Measurements from ENCODE around the gene CDH12. TPM values are rescaled to one million over a fixed set of nuclear protein-coding genes. Genes with fewer than 3 reads are reported as not detected.

CDH12 gene
- total RNA-seq, 1 experiment from 2014 or later = not detected

- no peak overlapping the region for H3K9ac ChIP-seq (ENCODE audit: low read length)
- no TSS peak for BruUV-seq (replicated peaks)
- no peak overlapping the region for H3K4me3 ChIP-seq (replicated peaks in 1 of 2; ENCODE audit: low read depth in 1 of 2, low read length in 2 of 2)
- ChIA-PET CTCF (no interaction called here), POLR2A (no interaction called here), RAD21 (ENCODE audit: low non-redundant PET in 1 of 2, low total read pairs in 2 of 2, uncharacterized antibody in 2 of 2, unreplicated experiment in 2 of 2) (no interaction called here)
- H2AFZ ChIP-seq (ENCODE audit: low read depth, low read length, poor library complexity, severe bottlenecking) = no peak overlapping the region
- no peak for ATAC-seq
- H3K79me2 ChIP-seq (ENCODE audit: insufficient read depth, low read length) = no peaks in the 10 kb centered on the region
- no peaks in the 10 kb centered on the region for H4K20me1 ChIP-seq (ENCODE audit: insufficient read depth)
- TF ChIP-seq EZH2phosphoT487 (IDR thresholded peaks at IDR 0.05; ENCODE audit: borderline replicate concordance) (no peak), SP1 (IDR thresholded peaks at IDR 0.05; ENCODE audit: low read depth) (no peak), CEBPB (IDR thresholded peaks at IDR 0.05; ENCODE audit: low read depth) (no peak), ZNF274 (IDR thresholded peaks at IDR 0.05; ENCODE audit: low read depth, low read length) (no peak), JUND (IDR thresholded peaks at IDR 0.05) (no peak), RAD21 (IDR thresholded peaks at IDR 0.05; ENCODE audit: low read depth) (no peak), POLR2A (IDR thresholded peaks at IDR 0.05; ENCODE audit: borderline replicate concordance, extremely low read depth, insufficient read depth, insufficient read length) (no peak), ELF1 (IDR thresholded peaks at IDR 0.05; ENCODE audit: borderline replicate concordance, low read depth) (no peak), YY1 (IDR thresholded peaks at IDR 0.05; ENCODE audit: extremely low read depth, insufficient replicate concordance, low read depth, low read length) (no peak), ZBTB33 (IDR thresholded peaks at IDR 0.05; ENCODE audit: extremely low read depth, insufficient replicate concordance, low read length) (no peak), SIN3A (IDR thresholded peaks at IDR 0.05; ENCODE audit: low read depth) (no peak), POLR2AphosphoS5 (IDR thresholded peaks at IDR 0.05; ENCODE audit: low read depth, low read length) (no peak), REST (IDR thresholded peaks at IDR 0.05; ENCODE audit: low read depth) (no peak), EGR1 (IDR thresholded peaks at IDR 0.05; ENCODE audit: low read depth) (no peak), TCF7L2 (IDR thresholded peaks at IDR 0.05; ENCODE audit: borderline replicate concordance, extremely low read depth, insufficient read depth, insufficient read length) (no peak), EZH2 (IDR thresholded peaks at IDR 0.05) (no peak)
- TF ChIP-seq, protein P1, sequence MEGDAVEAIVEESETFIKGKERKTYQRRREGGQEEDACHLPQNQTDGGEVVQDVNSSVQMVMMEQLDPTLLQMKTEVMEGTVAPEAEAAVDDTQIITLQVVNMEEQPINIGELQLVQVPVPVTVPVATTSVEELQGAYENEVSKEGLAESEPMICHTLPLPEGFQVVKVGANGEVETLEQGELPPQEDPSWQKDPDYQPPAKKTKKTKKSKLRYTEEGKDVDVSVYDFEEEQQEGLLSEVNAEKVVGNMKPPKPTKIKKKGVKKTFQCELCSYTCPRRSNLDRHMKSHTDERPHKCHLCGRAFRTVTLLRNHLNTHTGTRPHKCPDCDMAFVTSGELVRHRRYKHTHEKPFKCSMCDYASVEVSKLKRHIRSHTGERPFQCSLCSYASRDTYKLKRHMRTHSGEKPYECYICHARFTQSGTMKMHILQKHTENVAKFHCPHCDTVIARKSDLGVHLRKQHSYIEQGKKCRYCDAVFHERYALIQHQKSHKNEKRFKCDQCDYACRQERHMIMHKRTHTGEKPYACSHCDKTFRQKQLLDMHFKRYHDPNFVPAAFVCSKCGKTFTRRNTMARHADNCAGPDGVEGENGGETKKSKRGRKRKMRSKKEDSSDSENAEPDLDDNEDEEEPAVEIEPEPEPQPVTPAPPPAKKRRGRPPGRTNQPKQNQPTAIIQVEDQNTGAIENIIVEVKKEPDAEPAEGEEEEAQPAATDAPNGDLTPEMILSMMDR (IDR thresholded peaks at IDR 0.05 in 2 of 3, conservative IDR thresholded peaks at IDR 0.05 in 1 of 3; ENCODE audit: borderline replicate concordance in 1 of 3, insufficient read depth in 1 of 3, low read depth in 2 of 3, low read length in 2 of 3) = no peak
- H3K9me3 ChIP-seq (ENCODE audit: control insufficient read depth in 1 of 2, insufficient read depth in 1 of 2, low read depth in 1 of 2, low read length in 2 of 2) = peaks cover 8 to 29% of the 10 kb centered on the region in 2 experiments; a peak in 3 of 4 replicates
- H3K27ac ChIP-seq (ENCODE audit: low read depth, low read length) = no peak overlapping the region
- H3K9me2 ChIP-seq (ENCODE audit: insufficient read depth) = no peaks in the 10 kb centered on the region
- no peaks in the 10 kb centered on the region for H3K4me1 ChIP-seq (ENCODE audit: control insufficient read depth in 1 of 2, insufficient read depth in 2 of 2, low read length in 2 of 2)
- no peaks in the 10 kb centered on the region for H3K27me3 ChIP-seq (ENCODE audit: insufficient read depth, low read length)
- no peak for DNase-seq (ENCODE audit: low read depth, low spot score)
- H3K4me2 ChIP-seq (ENCODE audit: low read length) = no peak overlapping the region
- intact Hi-C loops (cut with micrococcal nuclease) = no loop called here
- H3K36me3 ChIP-seq (ENCODE audit: control insufficient read depth in 1 of 2, insufficient read depth in 2 of 2, low read length in 2 of 2) = no peaks in the 10 kb centered on the region
Measured at GRCh38 chr5:22329683-22330082, 523.5 kb downstream of the CDH12 start.
